CD8-positive, alpha-beta memory T cell (primary cell): ENCODE data around the gene KAZN. TPM values are rescaled to one million over a fixed set of nuclear protein-coding genes. Genes with fewer than 3 reads are reported as not detected.

Source experiments
- CTCF ChIA-PET: fragments of 350-600 bp; sonication (Branson Sonifier 250); formaldehyde crosslinking; loops from one replicate; lab custom pipeline; 2021; ENCODE audit warnings: antibody characterized with exemption; lab: Charles Lee
- POLR2A ChIA-PET: fragments of 350-600 bp; sonication (Branson Sonifier 250); formaldehyde crosslinking; loops from one replicate; lab custom pipeline; 2021; ENCODE audit warnings: antibody characterized with exemption; lab: Charles Lee
- DNase-seq, 5 donors: peaks; one replicate each; pipeline versions ENCODE4 v3.0.0 to v3.0.0-alpha.2; 2020 to 2022; ENCODE audit warnings: mixed read lengths in 1 of 5
- H3K27ac ChIP-seq: one replicate; pipeline ENCODE4 v1.7.0; 2013; ENCODE audit warnings: low read depth, mild to moderate bottlenecking, low read length, moderate library complexity
- H3K27me3 ChIP-seq: 2 replicates; pipeline ENCODE4 v1.7.0; 2013; ENCODE audit warnings: low read length, mild to moderate bottlenecking; ENCODE audit not compliant: insufficient read depth, poor library complexity, severe bottlenecking
- H3K36me3 ChIP-seq: 2 replicates; pipeline ENCODE4 v1.7.0; 2013; ENCODE audit warnings: mild to moderate bottlenecking, low read length, moderate library complexity; ENCODE audit not compliant: insufficient read depth
- H3K4me1 ChIP-seq: 2 replicates; pipeline ENCODE4 v1.7.0; 2013; ENCODE audit warnings: mild to moderate bottlenecking, low read length, moderate library complexity; ENCODE audit not compliant: insufficient read depth
- H3K4me3 ChIP-seq: 2 replicates; pipeline ENCODE4 v1.7.0; 2013; ENCODE audit warnings: mild to moderate bottlenecking, low read length
- H3K9me3 ChIP-seq: 2 replicates; pipeline ENCODE4 v1.7.0; 2013; ENCODE audit warnings: mild to moderate bottlenecking, low read length
- H3K27ac Mint-ChIP-seq, 8 donors: one replicate each; pipeline ENCODE4 v1.8.0; 2020 to 2021; ENCODE audit warnings: mixed read lengths in 8 of 8, mild to moderate bottlenecking in 6 of 8, inconsistent platforms in 3 of 8, moderate library complexity in 3 of 8
- H3K27me3 Mint-ChIP-seq, 2 donors: one replicate each; pipeline ENCODE4 v1.8.0; 2020 to 2021; ENCODE audit warnings: mixed read lengths in 2 of 2, mild to moderate bottlenecking in 1 of 2, moderate library complexity in 1 of 2
- H3K36me3 Mint-ChIP-seq, 3 donors: one replicate each; pipeline ENCODE4 v1.8.0; 2020 to 2021; ENCODE audit warnings: mixed read lengths in 3 of 3, inconsistent platforms in 1 of 3, mild to moderate bottlenecking in 1 of 3
- H3K4me1 Mint-ChIP-seq, 3 donors: one replicate each; pipeline ENCODE4 v1.8.0; 2020 to 2021; ENCODE audit warnings: mixed read lengths in 3 of 3, inconsistent platforms in 1 of 3, mild to moderate bottlenecking in 1 of 3
- H3K4me3 Mint-ChIP-seq, 7 donors: one replicate each; pipeline ENCODE4 v1.8.0; 2020 to 2021; ENCODE audit warnings: mixed read lengths in 7 of 7, mild to moderate bottlenecking in 6 of 7, moderate library complexity in 4 of 7, inconsistent platforms in 2 of 7
- H3K9me3 Mint-ChIP-seq, 5 donors: one replicate each; pipeline ENCODE4 v1.8.0; 2020 to 2022; ENCODE audit warnings: mixed read lengths in 5 of 5, mild to moderate bottlenecking in 3 of 5, moderate library complexity in 2 of 5, inconsistent platforms in 1 of 5
- polyA plus RNA-seq: library from polyadenylated mRNA; unstranded; fragments of 300-500 nt; fragmentation: Illumina TruSeq; gene quantifications from one replicate; pipeline ENCODE4 v1.2.3, GENCODE V29; 2021
- total RNA-seq, 2 experiments: library from RNA; stranded (reverse); gene quantifications; one replicate each; pipeline ENCODE4 v1.2.3, GENCODE V29; 2021

The KAZN gene
- total and polyA plus RNA-seq, 3 experiments from 2014 or later, result 0.15 to 0.35 (median 0.18) TPM

DNA sequence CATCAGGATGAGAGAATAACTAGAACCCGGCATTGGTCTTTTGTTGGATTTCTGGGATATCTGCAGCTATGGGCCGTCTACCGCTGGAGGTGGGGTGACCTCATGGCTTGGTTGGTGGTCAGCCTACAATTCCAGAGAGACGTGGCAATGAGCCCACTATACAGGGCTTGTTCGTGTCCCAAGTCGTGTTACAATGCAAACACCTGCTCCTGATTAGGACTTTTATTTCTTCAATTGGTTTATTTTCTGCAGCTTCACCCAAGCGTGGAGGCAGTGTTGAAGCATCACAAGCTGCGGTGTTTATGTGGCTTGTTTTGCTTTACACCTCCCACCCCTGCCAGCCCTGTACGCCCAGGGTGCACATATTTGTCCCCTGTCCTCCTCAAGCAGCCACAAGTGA is 343.4 kb downstream of the KAZN start:
- no peaks in the 10 kb centered on the region for H3K4me1 Mint-ChIP-seq
- no peak overlapping the region for H3K4me3 ChIP-seq
- ChIA-PET CTCF (no interaction called here), POLR2A (no interaction called here)
- H3K9me3 ChIP-seq, result no peaks in the 10 kb centered on the region
- H3K36me3 Mint-ChIP-seq, result no peaks in the 10 kb centered on the region
- no peaks in the 10 kb centered on the region for H3K4me1 ChIP-seq
- no peaks in the 10 kb centered on the region for H3K9me3 Mint-ChIP-seq
- H3K27ac ChIP-seq, result no peak overlapping the region
- no peaks in the 10 kb centered on the region for H3K36me3 ChIP-seq
- no peaks in the 10 kb centered on the region for H3K27me3 ChIP-seq
- DNase-seq, result no peak
- H3K27me3 Mint-ChIP-seq, result peaks cover 9 to 17% of the 10 kb centered on the region in 2 donors
- H3K27ac Mint-ChIP-seq, result no peak overlapping the region
- no peak overlapping the region for H3K4me3 Mint-ChIP-seq

DNA sequence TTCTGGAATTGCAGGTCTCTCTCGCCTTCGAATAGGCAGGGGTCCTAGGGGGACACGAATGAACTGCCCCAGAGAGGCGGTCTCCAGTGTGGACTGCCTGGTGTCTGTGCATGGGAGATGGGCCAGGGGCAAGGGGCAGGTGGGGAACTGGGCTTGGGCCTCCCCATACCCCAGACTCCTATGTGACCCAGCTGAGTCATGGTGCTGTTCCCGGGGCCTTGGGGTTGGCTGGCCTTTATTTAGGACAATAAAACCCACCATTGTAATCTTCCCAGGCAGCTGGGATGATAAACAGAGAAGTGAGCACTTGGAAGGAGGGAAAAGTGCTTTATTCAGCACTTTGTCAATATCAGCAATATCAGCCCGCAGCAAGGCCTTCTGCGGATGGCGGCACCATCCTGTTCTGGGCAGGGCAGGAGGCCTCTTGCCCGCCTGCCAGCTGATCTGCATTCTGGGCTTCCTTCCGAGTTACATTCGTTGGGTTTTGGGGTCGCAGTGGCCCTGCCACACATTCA is 346.0 kb downstream of the KAZN start:
- Histone ChIP-seq H3K27me3 (no peaks in the 10 kb centered on the region), H3K4me1 (no peaks in the 10 kb centered on the region), H3K9me3 (no peaks in the 10 kb centered on the region), H3K27ac (no peak overlapping the region), H3K36me3 (no peaks in the 10 kb centered on the region), H3K4me3 (no peak overlapping the region)
- Mint-ChIP-seq H3K36me3 (no peaks in the 10 kb centered on the region), H3K4me1 (no peaks in the 10 kb centered on the region), H3K4me3 (no peak overlapping the region), H3K27me3 (peaks cover 6 to 11% of the 10 kb centered on the region in 2 donors), H3K27ac (no peak overlapping the region), H3K9me3 (no peaks in the 10 kb centered on the region)
- no peak for DNase-seq
- ChIA-PET CTCF (no interaction called here), POLR2A (no interaction called here)

DNA sequence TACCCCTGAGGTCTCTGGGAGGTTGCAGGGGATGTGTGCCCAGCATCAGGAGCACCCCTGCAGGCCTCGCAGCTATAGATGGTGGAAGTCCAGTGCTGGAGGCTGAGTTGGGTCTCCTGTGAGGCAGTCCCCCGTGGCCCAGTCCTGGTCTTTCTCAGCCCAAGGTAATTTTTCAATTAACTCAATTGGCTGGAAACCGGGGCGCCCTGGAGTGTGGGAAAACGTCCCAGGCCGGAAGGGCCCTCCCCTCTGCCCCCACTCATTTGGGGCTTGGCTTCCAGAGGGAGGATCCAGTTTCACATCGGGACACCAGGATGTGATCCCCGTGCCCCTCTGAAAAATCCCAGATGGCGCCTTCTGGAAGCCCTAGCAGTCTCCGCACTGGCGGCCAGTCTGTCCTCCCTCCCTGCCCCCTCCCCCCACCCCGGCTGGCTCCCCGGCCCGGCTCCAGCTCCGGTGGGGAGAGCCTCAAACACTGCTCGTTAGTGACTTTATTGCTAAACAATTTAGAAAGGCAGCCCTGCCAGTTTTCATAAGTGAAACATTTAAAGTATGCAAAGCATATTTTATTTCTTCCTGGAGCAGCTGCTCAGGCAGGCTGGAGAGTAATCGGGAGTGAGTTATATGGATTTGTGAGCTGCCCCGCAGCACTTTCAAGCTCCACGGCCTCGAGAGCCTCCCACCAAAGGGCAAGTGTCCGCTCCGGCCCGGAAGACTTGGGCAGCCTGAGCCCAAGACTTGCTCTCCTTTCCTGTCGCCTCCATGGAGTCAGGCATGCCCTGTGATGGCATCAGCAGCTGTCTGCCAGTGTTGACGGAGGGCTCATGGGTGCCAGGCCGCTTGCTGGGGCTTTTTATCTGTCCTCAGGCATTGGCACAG is 346.9 kb downstream of the KAZN start:
- no peaks in the 10 kb centered on the region for H3K27me3 ChIP-seq
- H3K36me3 Mint-ChIP-seq, result no peaks in the 10 kb centered on the region
- no peaks in the 10 kb centered on the region for H3K36me3 ChIP-seq
- H3K27me3 Mint-ChIP-seq, result peaks cover 5 to 11% of the 10 kb centered on the region in 2 donors
- no peaks in the 10 kb centered on the region for H3K9me3 ChIP-seq
- no peaks in the 10 kb centered on the region for H3K4me1 Mint-ChIP-seq
- ChIA-PET CTCF (no interaction called here), POLR2A (no interaction called here)
- no peak overlapping the region for H3K4me3 Mint-ChIP-seq
- no peaks in the 10 kb centered on the region for H3K9me3 Mint-ChIP-seq
- H3K4me1 ChIP-seq, result no peaks in the 10 kb centered on the region
- no peak overlapping the region for H3K27ac Mint-ChIP-seq
- H3K4me3 ChIP-seq, result no peak overlapping the region
- no peak for DNase-seq
- H3K27ac ChIP-seq, result no peak overlapping the region

DNA sequence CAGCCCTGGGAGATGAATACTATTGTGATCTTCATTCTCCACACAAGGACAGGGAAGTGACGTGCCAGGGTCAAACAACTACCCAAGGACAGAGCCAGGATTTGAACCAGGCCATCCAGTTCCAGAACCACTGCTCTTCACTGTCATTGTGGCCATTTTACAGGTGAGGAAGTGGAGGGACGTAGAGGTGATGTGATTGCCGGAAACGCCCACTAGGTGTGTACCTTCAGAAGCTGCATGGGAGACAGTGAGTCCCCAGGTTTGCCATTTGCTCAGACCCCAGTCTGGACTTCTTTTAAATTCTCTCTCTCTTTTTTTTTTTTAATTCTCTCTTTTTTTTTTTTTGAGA is 347.5 kb downstream of the KAZN start:
- H3K36me3 ChIP-seq, result no peaks in the 10 kb centered on the region
- Mint-ChIP-seq H3K4me3 (no peak overlapping the region), H3K4me1 (no peaks in the 10 kb centered on the region), H3K27me3 (peaks cover 5 to 11% of the 10 kb centered on the region in 2 donors), H3K9me3 (no peaks in the 10 kb centered on the region), H3K27ac (no peak overlapping the region), H3K36me3 (no peaks in the 10 kb centered on the region)
- CTCF ChIA-PET, result no interaction called here
- no peak overlapping the region for H3K27ac ChIP-seq
- H3K9me3 ChIP-seq, result no peaks in the 10 kb centered on the region
- POLR2A ChIA-PET, result no interaction called here
- H3K27me3 ChIP-seq, result no peaks in the 10 kb centered on the region
- H3K4me1 ChIP-seq, result no peaks in the 10 kb centered on the region
- no peak for DNase-seq
- no peak overlapping the region for H3K4me3 ChIP-seq

DNA sequence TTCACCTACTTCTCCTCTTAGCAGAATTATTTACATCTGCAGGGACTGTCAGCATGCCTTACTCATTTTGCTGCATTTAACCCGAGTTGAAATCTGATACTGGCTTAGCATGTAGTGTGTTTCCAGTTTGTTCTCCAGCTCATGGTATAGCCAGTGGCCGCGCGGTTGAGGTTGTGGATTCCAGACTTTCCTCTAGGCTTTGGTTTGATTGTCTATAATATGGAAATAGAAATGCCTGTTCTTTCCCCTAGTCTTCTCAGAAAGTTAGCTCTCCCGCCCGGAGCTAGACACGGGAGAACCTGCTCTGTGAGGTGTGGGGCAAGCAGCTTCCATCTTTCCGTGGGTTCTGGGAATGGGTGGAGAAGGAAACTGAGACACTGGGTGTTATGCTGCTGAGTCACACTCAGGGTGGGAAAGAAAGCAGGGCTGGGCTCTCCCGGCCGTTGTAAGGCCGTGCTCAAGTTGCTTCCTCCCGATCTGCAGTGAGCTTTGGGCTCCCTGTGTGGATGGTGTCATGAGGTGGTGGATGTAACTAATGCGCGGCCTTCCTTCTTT is 348.3 kb downstream of the KAZN start:
- H3K4me3 ChIP-seq, result no peak overlapping the region
- no peaks in the 10 kb centered on the region for H3K36me3 Mint-ChIP-seq
- no peaks in the 10 kb centered on the region for H3K36me3 ChIP-seq
- no peak for DNase-seq
- POLR2A ChIA-PET, result no interaction called here
- H3K9me3 Mint-ChIP-seq, result no peaks in the 10 kb centered on the region
- CTCF ChIA-PET, result no interaction called here
- H3K27me3 ChIP-seq, result no peaks in the 10 kb centered on the region
- H3K27ac ChIP-seq, result peak overlapping the region; percentile 24
- no peak overlapping the region for H3K27ac Mint-ChIP-seq
- H3K27me3 Mint-ChIP-seq, result peaks cover 2 to 11% of the 10 kb centered on the region in 2 donors
- no peaks in the 10 kb centered on the region for H3K4me1 ChIP-seq
- H3K4me1 Mint-ChIP-seq, result no peaks in the 10 kb centered on the region
- no peak overlapping the region for H3K4me3 Mint-ChIP-seq
- H3K9me3 ChIP-seq, result no peaks in the 10 kb centered on the region

DNA sequence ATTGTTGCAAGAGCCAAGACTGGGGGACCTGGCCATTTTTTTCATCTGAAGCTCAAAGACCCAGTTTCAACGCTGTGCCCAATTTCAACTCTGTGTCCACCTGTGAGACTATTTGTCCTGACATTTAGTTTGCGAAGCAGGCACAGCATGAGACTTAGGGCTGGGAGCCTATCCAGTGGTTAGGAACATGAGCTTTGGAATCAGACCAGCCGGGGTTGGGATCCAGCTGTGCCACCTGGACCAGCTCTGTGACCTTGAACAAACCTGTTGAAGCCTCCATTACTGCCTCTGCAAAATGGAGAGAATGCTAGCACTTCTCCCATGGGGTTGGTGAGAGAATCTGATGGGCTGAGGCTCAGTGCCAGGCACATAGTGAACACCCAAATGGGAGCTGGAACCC is 348.9 kb downstream of the KAZN start:
- no peak for DNase-seq
- no peak overlapping the region for H3K27ac Mint-ChIP-seq
- H3K4me3 Mint-ChIP-seq, result no peak overlapping the region
- no peaks in the 10 kb centered on the region for H3K36me3 ChIP-seq
- H3K4me1 Mint-ChIP-seq, result no peaks in the 10 kb centered on the region
- CTCF ChIA-PET, result no interaction called here
- POLR2A ChIA-PET, result no interaction called here
- H3K27me3 Mint-ChIP-seq, result peaks cover 0 to 10% of the 10 kb centered on the region in 2 donors
- H3K9me3 Mint-ChIP-seq, result no peaks in the 10 kb centered on the region
- H3K4me1 ChIP-seq, result no peaks in the 10 kb centered on the region
- no peaks in the 10 kb centered on the region for H3K9me3 ChIP-seq
- no peaks in the 10 kb centered on the region for H3K27me3 ChIP-seq
- H3K36me3 Mint-ChIP-seq, result no peaks in the 10 kb centered on the region
- no peak overlapping the region for H3K27ac ChIP-seq
- no peak overlapping the region for H3K4me3 ChIP-seq

DNA sequence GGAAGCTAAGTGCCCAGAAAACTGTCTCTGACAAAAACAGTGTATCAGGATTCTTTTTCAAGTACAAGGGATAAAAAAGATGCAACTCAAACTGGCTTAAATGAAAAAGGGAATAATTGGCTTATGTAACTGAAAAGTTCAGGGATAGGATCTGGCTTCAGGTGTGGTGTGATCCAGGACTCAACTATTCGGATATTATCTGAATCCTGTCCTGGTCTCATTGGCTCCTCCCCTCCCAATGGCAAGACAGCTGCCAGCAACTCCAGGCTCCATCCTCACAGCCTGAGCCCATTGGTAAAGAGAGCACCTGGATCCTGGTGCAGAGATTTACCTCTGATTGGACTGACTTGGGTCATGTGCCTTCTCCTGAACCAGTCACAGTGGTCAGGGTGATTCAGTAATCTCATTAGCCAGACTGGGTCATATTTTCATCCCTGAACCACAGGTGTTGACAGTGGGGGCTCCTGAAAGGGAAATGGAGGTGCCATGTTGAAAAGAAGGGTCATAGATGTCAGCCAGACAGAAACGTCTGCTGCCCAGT is 349.7 kb downstream of the KAZN start:
- CTCF ChIA-PET, result no interaction called here

DNA sequence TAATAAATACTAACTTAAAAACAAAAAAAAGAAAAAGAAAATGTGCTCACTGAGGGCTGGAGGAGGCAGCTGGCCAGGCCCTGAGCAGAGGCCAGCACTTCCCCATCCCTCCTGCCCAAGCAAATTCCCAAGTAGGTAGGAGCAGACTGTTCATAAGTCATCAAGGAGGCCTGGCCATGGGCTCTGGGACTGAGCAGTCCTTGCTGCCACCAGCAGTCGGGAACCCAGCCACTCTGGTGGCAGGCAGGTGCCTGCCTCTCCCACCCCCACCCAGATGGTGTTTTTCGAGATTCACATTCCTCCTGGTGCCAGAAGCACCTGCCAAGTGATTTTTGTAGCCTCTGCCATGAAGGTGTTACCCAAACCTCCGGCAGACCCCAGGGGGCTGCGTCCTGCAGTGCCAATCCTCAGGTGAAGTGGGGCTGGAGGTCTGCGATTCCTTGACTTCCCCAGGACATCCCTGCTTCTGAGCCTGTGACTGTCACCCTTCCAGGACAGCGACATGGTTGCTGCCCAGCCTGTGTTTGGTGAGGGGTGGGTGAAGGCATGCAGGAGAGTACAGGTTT is 350.9 kb downstream of the KAZN start:
- no peaks in the 10 kb centered on the region for H3K4me1 Mint-ChIP-seq
- Histone ChIP-seq H3K4me3 (no peak overlapping the region), H3K27me3 (no peaks in the 10 kb centered on the region), H3K4me1 (no peaks in the 10 kb centered on the region), H3K36me3 (no peaks in the 10 kb centered on the region), H3K27ac (no peak overlapping the region), H3K9me3 (no peaks in the 10 kb centered on the region)
- DNase-seq, result no peak
- POLR2A ChIA-PET, result no interaction called here
- no peaks in the 10 kb centered on the region for H3K9me3 Mint-ChIP-seq
- H3K36me3 Mint-ChIP-seq, result no peaks in the 10 kb centered on the region
- no peak overlapping the region for H3K4me3 Mint-ChIP-seq
- CTCF ChIA-PET, result no interaction called here
- peaks cover 0 to 3% of the 10 kb centered on the region in 2 donors for H3K27me3 Mint-ChIP-seq
- H3K27ac Mint-ChIP-seq, result no peak overlapping the region

More for the DNA sequence above, 349.7 kb downstream of the KAZN start:
- Mint-ChIP-seq H3K4me3 (no peak overlapping the region), H3K27ac (no peak overlapping the region), H3K27me3 (peaks cover 0 to 2% of the 10 kb centered on the region in 2 donors), H3K9me3 (no peaks in the 10 kb centered on the region), H3K36me3 (no peaks in the 10 kb centered on the region), H3K4me1 (no peaks in the 10 kb centered on the region)
- no peak for DNase-seq
- Histone ChIP-seq H3K36me3 (no peaks in the 10 kb centered on the region), H3K4me1 (no peaks in the 10 kb centered on the region), H3K4me3 (no peak overlapping the region), H3K9me3 (no peaks in the 10 kb centered on the region), H3K27ac (no peak overlapping the region), H3K27me3 (no peaks in the 10 kb centered on the region)
- POLR2A ChIA-PET, result no interaction called here
